BJ (cell line): ENCODE measurements around the gene JAK1. TPM values are rescaled to one million over a fixed set of nuclear protein-coding genes. Genes with fewer than 3 reads are reported as not detected.

Source experiments
- CTCF ChIA-PET: fragments of 350-600 bp; formaldehyde crosslinking; extraction: SDS; loops from one replicate; lab custom pipeline; 2021; ENCODE audit warnings: antibody characterized with exemption, inconsistent platforms; lab: Yijun Ruan, JAX
- POLR2A ChIA-PET: fragments of 300-600 bp; sonication (Branson Sonifier 250); formaldehyde crosslinking; extraction: SDS; loops from one replicate; lab custom pipeline; 2021; ENCODE audit warnings: antibody characterized with exemption; lab: Charles Lee
- DNase-seq: peaks from one replicate; pipeline ENCODE4 v3.0.0-alpha.2; 2011; ENCODE audit warnings: low read depth
- H3K27me3 ChIP-seq: 2 replicates; pipeline ENCODE4 v1.6.0; 2011; ENCODE audit warnings: low read length; ENCODE audit not compliant: control insufficient read depth, insufficient read depth
- H3K36me3 ChIP-seq: 2 replicates; pipeline ENCODE4 v1.5.1; 2011; ENCODE audit warnings: low read length; ENCODE audit not compliant: control insufficient read depth, insufficient read depth
- H3K4me3 ChIP-seq: 2 replicates; pipeline ENCODE4 v1.5.1; 2011; ENCODE audit warnings: low read depth, mild to moderate bottlenecking, control low read depth, low read length
- CTCF ChIP-seq: IDR thresholded peaks from 2 replicates; pipeline ENCODE4 v1.5.1; 2011; ENCODE audit warnings: low read depth, mild to moderate bottlenecking, control low read depth, inconsistent platforms, low read length, moderate library complexity; ENCODE audit not compliant: insufficient read depth
- polyA plus RNA-seq: library from polyadenylated mRNA; depleted of rRNA; stranded (reverse); fragments of >200 nt; gene quantifications from 2 replicates; pipeline ENCODE4 v1.2.3, GENCODE V29; 2011

Gene JAK1
- polyA plus RNA-seq, 1 experiment, result 95.0 TPM

GRCh38 chr1:64892576-64893573 lies 73.5 kb downstream of the JAK1 start:
- Histone ChIP-seq H3K36me3 (no peaks in the 10 kb centered on the region), H3K27me3 (no peaks in the 10 kb centered on the region), H3K4me3 (no peak overlapping the region)
- CTCF ChIA-PET, result interaction anchor here (0.6 kb wide), 1 partner anchor 69 kb away, joined by 3 read pairs; no protein-coding TSS in a partner anchor
- TF ChIP-seq CTCF, result no peak
- POLR2A ChIA-PET, result no interaction called here
- no peak for DNase-seq

GRCh38 chr1:64891448-64891825 lies 74.9 kb downstream of the JAK1 start:
- ChIA-PET CTCF (interaction anchor here (1.3 kb wide), 1 partner anchor 10 kb away, joined by 4 read pairs; no protein-coding TSS in a partner anchor), POLR2A (no interaction called here)
- no peaks in the 10 kb centered on the region for H3K36me3 ChIP-seq
- no peak overlapping the region for H3K4me3 ChIP-seq
- TF ChIP-seq CTCF, result no peak
- DNase-seq, result no peak
- H3K27me3 ChIP-seq, result no peaks in the 10 kb centered on the region

- TF ChIP-seq CTCF, result no peak
- H3K27me3 ChIP-seq, result no peaks in the 10 kb centered on the region
- H3K36me3 ChIP-seq, result no peaks in the 10 kb centered on the region
- no peak for DNase-seq
- POLR2A ChIA-PET, result no interaction called here
- H3K4me3 ChIP-seq, result no peak overlapping the region
- CTCF ChIA-PET, result interaction anchor here (0.9 to 1.3 kb wide), 2 partner anchors 9 to 11 kb away, joined by 3 to 4 read pairs; no protein-coding TSS in a partner anchor
Observed at GRCh38 chr1:64890699-64891447, 75.5 kb downstream of the JAK1 start.

GRCh38 chr1:64887689-64888217 lies 78.6 kb downstream of the JAK1 start:
- ChIA-PET POLR2A (no interaction called here), CTCF (interaction anchor here (1.1 kb wide), 1 partner anchor 17 kb away, joined by 3 read pairs; no protein-coding TSS in a partner anchor)
- no peak for TF ChIP-seq CTCF
- DNase-seq, result no peak
- Histone ChIP-seq H3K36me3 (peaks cover 4% of the 10 kb centered on the region; the same call in 1 of the 2 replicates), H3K4me3 (no peak overlapping the region), H3K27me3 (no peaks in the 10 kb centered on the region)

GRCh38 chr1:64886877-64887276 lies 79.5 kb downstream of the JAK1 start:
- peaks cover 6% of the 10 kb centered on the region; the same call in 1 of the 2 replicates for H3K36me3 ChIP-seq
- H3K4me3 ChIP-seq, result no peak overlapping the region
- TF ChIP-seq CTCF, result no peak
- ChIA-PET POLR2A (no interaction called here), CTCF (interaction anchor here (1.1 kb wide), 1 partner anchor 18 kb away, joined by 3 read pairs; no protein-coding TSS in a partner anchor)
- no peak for DNase-seq
- no peaks in the 10 kb centered on the region for H3K27me3 ChIP-seq
